Tongue (tissue), 2 donors: ENCODE results near the gene CDK4. TPM values are rescaled to one million over a fixed set of nuclear protein-coding genes. Genes with fewer than 3 reads are reported as not detected.

Source experiments
- DNase-seq: peaks from one replicate; pipeline ENCODE4 v3.0.0-alpha.2; 2015
- total RNA-seq: library from RNA; depleted of rRNA; stranded (reverse); fragments of >200 nt; gene quantifications from one replicate; pipeline ENCODE4 v1.2.3, GENCODE V29; 2014

The CDK4 gene
- total RNA-seq, 1 donor from 2014 or later = 140 TPM

DNA sequence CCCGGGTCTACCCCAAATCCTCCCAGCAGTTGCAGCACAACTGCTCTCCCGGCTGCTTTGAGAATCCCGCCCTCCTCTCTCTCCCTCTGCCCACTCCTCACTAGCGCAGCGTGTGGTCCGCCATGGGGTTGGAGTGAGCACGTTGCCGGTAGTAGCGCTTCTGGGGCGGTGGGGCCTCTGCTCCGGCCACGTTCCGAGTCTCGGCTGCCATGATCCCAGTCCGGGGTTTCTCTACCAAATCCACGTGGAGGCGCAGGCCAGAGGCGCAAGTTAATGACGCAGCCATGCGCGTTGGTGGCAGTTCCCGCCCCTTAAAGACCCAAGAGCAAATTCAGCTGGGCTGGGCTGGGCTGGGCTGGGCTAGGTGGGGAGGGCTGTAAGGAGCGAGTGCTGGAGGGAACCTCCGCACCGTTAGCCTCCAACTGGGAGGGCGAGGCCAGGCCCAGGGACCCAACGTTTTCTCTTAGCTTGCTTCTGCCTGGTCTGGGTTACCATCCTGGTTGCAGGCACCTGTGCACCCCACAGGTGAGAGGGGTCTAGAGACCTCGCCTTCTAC lies 19.8 kb upstream of the CDK4 start, which contains the start of gene METTL1:
METTL1 (minus strand) TSS at position 233 of the 556 bp plus-strand sequence; CDS start at position 211, 22 bp downstream.
- DNase-seq = peak; percentile 99

DNA sequence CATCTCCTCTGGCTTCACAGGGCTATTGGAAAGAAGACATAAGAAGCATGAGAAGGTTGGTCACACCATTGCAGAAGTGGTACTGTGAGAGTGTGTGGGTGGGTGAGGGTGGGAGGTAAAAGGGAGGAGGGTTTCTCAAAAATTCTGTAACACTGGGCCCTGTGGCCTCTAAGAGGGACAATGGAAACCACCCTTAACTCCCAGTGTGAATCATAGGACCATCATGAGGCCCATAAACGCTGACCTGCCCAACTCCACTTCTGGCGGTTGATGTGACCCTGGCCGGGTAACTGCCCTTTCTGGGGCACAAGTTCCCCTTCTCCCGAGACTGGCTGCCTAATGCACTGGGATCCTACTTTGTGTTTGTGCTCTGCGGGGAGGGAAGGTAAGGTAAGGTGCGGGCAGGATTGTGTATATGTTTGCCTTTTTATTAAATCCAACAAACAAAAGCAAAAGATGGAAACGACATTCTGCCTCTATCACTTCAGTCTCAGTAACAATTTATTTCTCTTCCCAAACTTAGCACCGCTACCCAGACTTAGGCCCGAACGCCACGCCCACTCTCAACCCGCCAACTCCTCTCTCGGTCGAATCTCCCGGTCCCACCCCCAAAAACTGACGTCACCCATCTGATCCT lies 19.2 kb upstream of the CDK4 start:
- peak; percentile 97 for DNase-seq

DNA sequence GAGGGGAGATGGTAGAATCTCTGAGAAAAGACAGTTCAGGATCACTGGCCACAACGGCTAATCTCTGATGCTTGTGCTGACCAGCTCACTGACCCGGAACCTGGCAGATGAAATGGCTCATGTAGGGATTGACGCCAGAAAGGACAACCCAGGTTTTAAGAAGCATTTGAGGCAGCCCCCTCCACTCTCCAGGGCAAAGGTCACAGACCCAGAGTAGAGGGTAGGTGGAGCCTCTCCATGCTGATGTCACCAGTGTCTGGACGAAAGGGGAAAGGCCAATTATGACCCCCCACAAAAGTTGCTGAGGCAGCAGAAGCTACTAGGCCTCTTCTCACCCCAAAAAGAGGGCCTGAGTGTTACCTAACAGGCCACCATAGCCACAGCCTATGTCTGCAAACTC lies 18.6 kb upstream of the CDK4 start:
- DNase-seq = no peak

DNA sequence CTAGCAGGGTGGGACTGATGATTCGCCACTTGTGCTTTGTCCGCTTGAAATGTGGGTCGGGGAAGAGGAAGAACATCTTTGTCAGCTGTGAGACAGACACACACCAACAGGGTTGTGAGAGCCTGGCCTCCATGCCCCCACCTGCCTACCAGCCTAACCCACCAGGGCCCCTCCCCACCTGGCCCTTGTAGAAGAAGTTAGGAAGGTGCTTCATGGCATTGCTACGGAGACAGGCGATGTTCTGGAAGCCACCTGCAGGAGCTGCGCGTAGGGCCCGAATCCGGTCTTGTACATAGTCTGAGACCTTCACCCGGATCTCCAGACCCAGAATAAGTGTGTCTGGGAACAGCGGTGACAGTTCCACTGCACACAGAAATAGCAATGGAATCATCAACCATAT lies 17.5 kb upstream of the CDK4 start:
- DNase-seq = no peak

DNA sequence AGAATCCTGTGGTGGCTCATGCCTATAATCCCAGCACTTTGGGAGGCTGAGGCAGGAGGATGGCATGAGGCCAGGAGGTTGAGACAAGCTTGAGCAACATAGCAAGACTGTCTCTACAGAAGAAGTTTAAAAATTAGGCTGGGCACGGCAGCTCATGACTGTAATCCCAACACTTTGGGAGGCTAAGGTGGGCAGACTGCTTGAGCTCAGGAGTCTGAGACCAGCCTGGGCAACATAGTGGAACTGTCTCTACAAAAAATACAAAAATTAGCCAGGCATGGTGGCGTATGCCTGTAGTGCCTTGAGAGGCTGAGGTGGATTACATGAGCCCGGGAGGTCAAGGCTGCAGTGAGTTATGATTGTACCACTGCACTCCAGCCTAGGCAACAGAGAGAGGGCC lies 15.8 kb upstream of the CDK4 start:
- no peak for DNase-seq

DNA sequence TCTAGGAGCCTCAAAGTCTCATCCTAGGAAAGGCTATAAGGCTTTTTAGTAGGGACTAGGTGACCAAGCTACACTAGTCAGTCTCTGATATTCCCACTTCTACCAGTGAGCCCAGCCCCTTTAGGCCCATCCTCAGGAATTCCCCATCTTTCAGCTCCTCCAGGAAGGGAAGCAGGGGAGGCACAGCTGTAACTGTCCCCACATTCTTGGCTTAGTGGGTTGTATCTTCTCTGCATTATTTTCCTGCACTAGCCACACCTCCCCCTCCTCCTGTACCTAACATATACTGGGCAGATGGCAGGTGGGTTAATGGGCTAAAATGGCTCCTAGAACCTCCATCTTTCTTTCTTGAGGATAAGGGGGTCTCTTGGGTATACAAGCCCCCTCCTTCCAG lies 15.2 kb upstream of the CDK4 start:
- DNase-seq = no peak

DNA sequence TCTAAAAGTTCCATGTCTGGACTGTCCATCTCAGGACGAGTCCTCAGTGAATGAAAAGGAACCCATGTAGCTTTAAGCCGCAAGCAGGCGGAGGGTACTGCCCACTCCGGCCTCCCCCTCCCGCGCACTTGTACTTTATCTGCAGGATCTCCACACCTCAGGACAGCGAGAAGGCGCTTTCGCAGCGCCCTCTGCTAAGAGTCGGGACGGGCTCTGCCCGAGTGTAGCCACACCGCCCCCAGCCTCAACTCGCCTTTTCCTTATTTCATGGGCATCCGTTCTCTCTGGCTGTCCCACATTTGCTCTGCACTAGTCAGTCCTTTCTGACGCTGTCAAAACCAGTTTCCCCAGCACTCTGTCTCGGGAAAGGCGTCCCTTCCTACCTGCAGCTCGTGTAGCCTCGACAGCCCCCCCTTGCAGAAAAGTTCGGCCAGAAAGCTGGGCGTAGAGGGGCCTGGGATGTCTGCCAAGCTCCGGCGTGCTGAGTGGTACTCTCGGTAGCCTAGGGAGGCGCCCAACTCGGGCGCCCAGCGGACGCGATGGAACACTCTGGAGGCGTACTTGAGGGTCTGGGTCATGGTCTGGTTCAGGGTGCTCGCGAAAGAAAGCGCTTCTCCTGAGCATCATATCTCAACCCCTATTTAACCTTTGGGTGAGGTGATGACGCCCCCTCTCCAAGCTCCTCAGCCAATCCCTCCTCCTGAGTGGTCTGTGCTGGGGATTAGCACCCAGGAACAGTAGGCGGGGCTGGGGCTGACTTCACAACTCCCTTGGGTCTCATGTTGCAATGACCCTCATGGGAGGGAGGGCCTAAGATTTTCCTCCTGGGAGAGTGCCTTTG lies 14.6 kb upstream of the CDK4 start, which contains the start of gene CYP27B1:
CYP27B1 (minus strand) TSS at position 615 of the 841 bp plus-strand sequence; CDS start at position 578, 37 bp downstream.
- DNase-seq = no peak

DNA sequence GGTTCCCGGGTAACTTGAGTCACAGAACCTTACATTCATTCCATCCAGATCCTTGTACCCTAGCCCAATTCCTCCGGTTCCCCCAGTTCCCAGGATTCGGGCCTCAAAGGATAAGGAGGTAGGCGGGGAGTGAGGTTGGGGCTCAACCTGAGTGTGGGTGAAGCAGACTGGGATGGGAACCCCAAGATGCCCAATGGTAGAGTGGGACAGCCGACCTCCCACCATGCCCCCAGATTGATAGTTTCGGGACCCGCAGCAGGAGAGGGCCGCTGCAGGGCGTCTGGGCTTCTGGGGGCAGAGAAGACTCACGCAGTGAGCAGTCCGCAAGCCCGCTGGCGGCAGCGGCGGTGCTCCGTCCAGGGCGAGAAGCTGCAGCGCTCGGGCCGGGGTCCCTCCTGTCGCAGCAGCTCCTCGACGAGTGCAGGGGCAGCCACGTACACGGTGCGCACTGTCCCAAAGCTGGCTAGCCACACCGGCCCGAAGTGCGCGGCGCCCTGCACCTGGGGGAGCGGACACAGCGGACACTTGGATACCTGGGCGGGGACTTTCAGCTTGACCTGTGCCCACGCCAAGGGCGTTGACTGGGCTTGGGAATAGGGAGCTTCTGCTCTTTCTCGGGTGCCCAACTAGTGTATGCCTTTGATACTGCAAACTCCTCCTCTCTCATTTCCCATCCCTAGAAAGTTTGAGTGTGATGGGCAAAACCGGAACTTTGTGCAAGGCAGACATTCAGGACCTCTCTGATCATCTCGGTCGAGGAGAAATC lies 13.8 kb upstream of the CDK4 start:
- DNase-seq = no peak

DNA sequence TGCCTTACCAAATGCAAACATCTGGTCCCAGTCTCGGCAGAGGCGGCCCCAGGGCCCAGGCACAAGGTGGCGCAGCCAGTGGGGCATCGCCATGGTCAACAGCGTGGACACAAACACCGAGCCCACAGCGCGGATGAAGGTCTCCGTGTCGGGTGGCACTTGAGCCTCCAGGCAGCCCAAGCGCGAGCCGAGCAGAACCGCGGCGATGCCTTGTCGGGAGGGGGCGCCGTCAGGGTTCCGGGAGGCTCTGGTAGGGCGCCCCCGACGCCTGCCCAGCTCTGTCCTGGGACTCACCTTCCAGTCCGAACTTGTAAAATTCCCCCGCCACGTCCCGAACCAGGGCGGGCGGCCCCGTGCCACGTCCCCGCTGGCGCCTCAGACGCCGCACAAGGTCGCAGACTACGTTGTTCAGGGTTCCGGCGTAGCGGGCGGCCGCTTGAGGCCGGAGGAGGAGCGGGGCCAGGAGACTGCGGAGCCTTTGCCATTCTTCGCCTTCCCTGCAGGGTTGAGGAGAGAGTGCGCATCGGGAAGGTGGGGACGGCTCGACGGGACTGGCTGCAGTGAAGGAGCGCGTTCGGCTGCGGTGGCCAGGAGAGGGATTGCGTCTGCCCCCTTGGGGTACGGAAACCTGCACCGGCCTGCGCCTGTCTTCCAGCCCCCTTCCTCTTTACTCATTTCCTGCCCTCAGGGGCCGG lies 13.0 kb upstream of the CDK4 start:
- DNase-seq = no peak

DNA sequence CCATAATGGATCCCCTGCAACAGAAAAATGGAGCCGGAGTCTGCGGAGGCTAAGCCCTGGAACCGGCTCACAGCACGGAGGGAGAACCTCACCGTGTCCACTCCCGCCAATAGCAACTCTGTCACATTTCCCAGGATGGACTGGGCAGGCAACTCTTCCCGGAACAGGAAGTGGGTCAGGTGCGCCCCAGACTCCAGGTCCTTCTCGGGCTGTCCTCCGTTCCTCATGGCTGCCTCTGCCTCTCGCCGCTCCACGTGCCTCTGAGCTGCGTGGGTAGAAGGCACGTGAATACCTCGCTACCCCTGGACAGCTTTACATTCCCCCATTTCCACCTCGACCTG lies 12.5 kb upstream of the CDK4 start:
- no peak for DNase-seq

DNA sequence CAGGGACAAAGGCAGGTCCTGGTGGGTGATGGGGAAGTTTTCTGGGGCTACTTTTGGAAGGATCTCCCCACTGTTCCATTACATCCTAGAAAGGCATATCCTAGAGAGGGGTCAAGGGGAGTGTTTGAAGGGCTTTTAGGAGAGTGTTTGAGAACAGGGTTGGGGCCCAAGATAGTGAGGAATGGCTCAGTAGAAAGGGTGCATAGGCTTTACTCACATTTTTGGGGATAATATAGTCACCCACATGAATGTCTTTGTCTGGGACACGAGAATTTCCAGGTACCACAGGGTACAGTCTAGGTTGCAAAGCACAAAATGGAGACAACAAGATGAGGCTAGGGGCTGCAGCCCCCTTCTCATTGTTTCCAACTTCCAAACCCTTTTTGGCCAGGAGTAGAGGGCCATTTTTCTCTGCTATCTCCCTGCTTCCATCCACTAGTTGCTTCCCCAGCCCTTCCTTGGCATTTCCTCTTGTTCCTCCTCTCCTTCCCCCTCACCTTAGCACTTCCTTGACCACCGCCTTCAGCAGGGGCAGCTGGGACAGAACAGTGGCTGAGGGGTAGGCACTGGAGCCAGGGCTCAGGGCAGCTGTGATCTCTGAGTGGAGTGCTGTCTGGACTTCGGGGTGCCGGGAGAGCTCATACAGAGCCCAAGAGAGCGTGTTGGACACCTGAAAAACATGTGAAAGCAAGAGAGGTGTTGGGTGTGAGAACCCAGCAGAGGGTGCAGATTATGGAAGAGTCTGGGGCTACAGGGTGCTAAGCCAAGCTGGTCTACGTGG lies 12.0 kb upstream of the CDK4 start:
- DNase-seq = no peak

DNA sequence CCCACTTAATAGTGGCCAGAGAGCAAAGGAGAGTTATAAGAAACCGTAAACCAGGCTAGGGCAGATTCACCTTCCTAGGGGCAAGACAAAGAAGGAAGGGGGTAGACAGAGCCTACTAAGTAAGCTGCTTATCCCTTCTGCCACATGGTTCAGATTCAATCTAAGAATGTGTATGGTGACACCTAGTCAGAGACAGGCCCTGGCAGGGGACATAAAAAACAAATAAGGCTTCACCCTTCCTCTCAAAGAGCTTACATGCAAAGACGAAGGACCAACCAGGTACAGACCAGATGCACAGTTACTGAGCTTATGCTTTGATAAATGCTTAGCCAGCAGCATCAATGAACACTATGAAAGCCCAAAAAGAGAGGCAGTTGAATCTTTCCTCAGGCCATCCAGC lies 10.4 kb upstream of the CDK4 start:
- DNase-seq = no peak

DNA sequence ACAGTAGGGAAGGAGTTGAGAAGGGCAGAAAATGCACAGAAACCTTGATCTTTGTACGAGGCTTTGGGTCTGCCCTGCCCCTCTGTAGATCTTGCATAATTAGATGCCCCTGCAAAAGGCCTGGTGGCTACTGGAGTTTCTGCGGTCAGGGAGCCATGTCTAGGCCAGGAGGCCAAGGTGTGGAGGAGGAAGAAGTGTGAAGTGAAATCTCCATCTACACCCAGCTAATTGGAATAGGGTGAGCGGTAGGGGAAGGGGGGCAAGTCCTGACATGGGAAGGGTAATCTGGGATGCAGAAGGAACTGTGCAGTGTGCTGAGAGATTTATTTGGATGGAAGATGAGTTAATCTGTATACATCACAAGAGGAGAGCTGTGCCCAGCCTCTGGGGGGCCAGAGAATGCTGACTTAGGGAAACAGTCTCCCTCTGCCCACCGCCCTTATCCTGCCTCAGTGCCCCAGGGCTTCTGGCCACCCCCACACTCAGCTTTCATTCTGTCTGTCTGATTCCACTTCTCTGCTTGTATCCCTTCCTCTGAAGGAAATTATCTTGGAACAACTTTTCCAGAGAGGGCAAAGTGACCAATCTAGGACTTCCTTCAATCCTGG lies 9.4 kb upstream of the CDK4 start:
- no peak for DNase-seq

DNA sequence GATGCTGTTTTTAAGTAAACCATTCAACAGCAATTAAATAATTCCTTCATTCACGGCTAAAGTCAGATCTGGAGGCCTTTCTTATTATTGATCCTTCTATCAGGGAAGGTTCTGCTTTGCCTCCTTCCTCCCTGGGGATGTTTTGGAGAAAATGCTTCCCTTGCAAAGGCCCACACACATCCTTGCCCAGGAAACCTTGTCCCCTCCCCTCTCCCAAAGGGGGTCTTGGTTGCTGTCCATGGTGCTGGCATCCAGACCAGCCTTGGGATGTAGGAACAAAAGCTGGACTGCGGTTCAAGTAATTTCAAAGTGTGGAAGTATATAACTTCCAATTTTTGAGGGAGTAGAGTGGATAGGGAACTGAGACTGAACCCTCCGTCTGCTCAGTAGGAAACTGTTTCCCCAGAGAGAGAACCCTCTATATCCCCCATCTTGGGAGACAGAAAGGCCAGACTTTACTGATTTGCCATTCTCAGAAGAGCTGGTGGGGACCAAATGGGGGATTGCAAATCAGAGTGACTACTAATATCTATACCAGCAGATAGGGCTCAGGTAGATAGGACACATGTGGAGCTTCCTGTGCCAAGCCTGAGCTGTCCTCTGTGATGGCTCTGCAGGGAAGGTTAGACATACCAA lies 8.4 kb upstream of the CDK4 start:
- peak; percentile 64 for DNase-seq

DNA sequence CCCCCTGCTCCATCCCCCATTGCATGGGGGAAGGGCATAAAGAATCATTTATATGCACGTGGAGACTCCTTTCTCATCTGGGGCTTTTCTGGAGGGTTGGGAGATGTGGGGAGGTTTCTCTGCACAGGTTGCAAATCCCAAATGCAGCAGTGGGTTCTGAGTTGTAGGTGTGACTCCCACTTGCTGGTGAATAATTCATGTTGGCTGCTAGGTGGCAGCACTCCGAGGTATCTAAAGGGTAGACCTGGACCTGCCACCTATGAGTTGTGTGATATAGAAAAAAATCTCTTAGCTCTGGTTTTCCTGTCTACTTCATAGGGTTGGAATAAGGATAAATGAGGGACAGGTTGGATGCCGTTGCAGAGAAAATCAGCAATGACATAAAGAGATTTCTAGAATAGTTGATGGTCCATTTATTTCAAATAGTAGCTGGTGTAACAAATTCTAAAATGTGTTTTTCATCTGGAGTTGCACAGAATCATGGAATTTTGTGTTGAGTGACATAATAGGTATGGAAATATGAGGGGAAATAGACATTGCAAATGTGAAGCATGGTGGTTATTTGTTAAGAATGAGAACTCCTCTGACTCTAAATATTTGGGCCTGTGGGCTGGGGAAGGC lies 7.4 kb upstream of the CDK4 start:
- DNase-seq = no peak

DNA sequence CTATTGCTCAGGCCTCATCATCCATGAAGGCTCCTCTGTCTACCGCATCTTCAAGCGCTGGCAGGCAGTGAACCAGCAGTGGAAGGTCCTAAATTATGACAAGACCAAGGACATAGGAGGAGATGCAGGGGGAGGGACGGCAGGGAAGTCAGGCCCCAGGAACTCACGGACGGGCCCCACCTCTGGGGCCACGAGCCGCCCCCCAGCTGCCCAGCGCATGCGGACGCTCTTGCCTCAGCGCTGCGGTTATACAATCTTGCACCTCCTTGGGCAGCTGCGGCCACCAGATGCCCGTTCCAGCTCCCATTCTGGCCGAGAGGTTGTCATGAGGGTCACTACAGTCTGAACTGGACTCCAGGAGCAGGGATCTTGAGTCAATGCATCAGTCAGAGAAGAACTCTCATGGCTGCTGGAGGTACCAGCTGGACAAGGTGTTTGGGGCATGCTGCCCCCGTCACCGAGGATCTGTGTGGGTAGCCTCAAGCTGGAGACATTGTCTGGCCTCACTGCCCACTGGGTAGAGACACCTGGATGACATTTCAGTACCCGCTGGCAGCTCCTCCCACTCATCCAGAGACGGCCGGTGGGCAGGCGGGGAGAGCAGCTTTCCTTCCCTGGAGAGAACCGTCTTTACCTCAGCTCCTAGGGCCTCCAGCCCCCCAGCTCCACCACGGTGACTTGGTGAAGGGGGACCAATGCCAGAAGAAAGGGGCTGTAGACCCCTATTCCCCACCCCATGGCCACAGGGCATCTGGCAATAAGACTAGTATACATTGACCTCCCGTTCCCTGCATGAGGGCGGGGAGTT lies 6.6 kb upstream of the CDK4 start:
- DNase-seq = no peak

DNA sequence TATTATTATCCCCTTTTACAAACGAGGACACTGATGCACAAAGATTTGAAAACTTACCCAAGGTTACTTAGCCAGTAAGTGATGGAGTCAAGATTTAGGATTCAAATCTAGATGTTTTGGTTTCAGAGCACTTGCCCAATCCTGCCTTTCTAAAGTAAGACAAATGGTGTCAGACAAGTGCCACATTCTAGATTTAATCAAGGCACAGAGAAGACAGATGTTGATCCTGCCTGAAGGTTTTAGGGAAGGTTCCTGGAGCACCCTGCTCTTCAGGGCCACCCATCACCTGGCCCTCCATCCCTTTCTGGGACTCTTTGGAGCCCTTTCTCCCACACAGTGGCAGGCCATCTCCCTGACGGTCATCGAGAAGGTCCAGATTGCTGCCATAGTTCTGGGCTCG lies 5.7 kb upstream of the CDK4 start:
- DNase-seq = no peak

DNA sequence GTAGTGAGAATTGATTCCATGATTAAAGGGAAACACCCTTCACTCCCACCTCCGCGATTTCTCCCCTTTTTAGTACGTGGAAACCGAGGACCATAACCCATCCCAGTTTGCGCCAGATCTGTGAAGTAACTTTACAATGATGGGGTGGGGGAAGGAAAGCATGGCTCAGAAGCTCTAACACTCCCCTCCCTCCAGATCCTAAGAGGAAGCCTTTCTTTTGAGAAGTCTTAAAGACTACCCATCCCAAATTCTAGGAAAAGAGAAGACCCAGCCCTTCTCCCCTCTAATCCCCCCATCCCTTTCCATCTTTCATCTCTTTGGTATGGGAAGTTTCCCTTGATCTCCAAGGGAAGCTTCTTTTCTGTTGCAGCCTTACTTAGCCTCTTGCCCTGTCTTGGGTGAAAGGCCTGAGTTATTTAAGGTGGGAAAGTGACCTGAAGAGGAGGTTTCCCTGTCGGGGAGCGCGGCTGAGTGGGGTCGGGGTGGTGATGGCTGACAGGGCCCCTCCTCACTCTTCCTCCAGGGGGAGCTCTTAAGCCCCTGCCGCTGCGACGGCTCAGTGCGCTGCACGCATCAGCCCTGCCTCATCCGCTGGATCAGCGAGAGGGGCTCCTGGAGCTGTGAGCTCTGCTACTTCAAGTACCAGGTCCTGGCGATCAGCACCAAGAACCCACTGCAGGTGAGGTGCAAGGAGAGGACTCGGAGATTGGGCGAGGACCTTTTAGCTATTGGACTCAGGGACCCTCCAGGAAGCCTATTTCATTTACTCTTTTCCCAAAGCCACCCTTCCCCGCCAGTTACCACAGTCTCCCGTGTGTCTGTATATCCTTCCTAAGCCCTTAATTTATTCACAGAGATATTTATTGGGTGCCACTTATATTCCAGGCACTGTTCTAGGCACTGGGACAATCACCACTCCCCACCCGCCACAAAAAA lies 4.6 kb upstream of the CDK4 start:
- DNase-seq = peak; percentile 37
